Measurements from ENCODE around the gene GTPBP3. TPM values are rescaled to one million over a fixed set of nuclear protein-coding genes. Genes with fewer than 3 reads are reported as not detected.
"Not testable (repeated sequence)": the region's sequence is repeated elsewhere in the genome, so short reads cannot be mapped to it uniquely, and the experiment has no call there.

GTPBP3 gene
- total RNA-seq, 1 experiment from 2014 or later, result 35.3 TPM

DNA sequence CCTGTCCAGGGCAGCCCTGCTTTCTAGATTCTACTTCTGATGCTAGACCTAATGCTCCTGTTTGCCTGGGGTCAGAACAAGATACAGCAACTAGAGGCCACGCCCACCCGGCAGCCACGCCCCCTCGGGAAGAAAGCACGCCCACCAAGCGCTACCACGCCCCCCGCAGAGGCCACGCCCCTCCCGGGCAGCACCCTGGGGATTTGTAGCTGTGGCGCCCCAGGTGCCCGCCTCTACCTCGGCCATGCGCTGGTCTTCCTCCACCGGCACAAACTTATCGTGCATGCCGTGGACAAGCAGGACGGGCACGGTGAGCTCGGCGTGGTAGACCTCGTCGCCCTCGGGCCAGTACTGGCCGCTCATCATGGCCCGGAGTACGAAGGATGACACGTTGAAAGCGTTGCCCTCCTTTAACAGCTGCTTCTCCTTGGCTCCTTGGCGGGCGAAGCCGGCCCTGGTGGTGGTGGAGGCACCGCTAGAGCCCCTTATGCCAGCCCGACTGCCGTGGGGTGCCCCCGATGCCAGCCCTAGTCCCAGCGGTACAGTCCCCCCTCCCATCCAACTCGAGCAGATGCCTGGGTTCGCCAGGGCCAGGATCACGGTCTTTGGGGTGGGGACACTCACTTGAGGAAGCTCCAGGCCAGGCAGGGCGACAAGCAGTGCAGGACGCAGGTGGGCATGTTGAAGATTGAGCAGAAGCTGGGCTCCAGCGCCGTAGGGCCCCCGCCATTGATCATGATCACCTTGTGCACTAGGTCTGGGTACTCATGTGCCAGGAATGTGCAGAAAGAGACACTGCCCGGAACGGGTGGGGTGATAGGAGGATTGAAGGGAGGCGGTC lies 43.1 kb upstream of the GTPBP3 start:
- no peak for DNase-seq (ENCODE audit: low read depth, low spot score)
- CTCF ChIA-PET, result interaction anchor here (1.4 kb wide), 1 partner anchor 11 kb away, joined by 8 read pairs; the partner anchor contains the start of gene MRPL34
- TF ChIP-seq, protein P1, sequence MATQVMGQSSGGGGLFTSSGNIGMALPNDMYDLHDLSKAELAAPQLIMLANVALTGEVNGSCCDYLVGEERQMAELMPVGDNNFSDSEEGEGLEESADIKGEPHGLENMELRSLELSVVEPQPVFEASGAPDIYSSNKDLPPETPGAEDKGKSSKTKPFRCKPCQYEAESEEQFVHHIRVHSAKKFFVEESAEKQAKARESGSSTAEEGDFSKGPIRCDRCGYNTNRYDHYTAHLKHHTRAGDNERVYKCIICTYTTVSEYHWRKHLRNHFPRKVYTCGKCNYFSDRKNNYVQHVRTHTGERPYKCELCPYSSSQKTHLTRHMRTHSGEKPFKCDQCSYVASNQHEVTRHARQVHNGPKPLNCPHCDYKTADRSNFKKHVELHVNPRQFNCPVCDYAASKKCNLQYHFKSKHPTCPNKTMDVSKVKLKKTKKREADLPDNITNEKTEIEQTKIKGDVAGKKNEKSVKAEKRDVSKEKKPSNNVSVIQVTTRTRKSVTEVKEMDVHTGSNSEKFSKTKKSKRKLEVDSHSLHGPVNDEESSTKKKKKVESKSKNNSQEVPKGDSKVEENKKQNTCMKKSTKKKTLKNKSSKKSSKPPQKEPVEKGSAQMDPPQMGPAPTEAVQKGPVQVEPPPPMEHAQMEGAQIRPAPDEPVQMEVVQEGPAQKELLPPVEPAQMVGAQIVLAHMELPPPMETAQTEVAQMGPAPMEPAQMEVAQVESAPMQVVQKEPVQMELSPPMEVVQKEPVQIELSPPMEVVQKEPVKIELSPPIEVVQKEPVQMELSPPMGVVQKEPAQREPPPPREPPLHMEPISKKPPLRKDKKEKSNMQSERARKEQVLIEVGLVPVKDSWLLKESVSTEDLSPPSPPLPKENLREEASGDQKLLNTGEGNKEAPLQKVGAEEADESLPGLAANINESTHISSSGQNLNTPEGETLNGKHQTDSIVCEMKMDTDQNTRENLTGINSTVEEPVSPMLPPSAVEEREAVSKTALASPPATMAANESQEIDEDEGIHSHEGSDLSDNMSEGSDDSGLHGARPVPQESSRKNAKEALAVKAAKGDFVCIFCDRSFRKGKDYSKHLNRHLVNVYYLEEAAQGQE (IDR thresholded peaks at IDR 0.05; ENCODE audit: insufficient read depth in 1 of 2, low read depth in 2 of 2, low read length in 1 of 2), result no peak
- TF ChIP-seq POLR2AphosphoS5 (IDR thresholded peaks at IDR 0.05; ENCODE audit: low read depth, low read length) (no peak), TCF7L2 (IDR thresholded peaks at IDR 0.05; ENCODE audit: low read depth, low read length) (no peak), SIN3A (IDR thresholded peaks at IDR 0.05; ENCODE audit: borderline replicate concordance, insufficient read depth, low read depth, low read length) (no peak)
- TF ChIP-seq, protein P2, sequence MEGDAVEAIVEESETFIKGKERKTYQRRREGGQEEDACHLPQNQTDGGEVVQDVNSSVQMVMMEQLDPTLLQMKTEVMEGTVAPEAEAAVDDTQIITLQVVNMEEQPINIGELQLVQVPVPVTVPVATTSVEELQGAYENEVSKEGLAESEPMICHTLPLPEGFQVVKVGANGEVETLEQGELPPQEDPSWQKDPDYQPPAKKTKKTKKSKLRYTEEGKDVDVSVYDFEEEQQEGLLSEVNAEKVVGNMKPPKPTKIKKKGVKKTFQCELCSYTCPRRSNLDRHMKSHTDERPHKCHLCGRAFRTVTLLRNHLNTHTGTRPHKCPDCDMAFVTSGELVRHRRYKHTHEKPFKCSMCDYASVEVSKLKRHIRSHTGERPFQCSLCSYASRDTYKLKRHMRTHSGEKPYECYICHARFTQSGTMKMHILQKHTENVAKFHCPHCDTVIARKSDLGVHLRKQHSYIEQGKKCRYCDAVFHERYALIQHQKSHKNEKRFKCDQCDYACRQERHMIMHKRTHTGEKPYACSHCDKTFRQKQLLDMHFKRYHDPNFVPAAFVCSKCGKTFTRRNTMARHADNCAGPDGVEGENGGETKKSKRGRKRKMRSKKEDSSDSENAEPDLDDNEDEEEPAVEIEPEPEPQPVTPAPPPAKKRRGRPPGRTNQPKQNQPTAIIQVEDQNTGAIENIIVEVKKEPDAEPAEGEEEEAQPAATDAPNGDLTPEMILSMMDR (IDR thresholded peaks at IDR 0.05), result no peak
- H3K27me3 ChIP-seq (ENCODE audit: control insufficient read depth, insufficient read depth, low read length), result no peaks in the 10 kb centered on the region
- in situ Hi-C loops (cut with HindIII; ENCODE audit: low pct_unique_long_range_greater_than_20kb, low sequenced_read_pairs) (no loop called here), intact Hi-C loops (cut with micrococcal nuclease; ENCODE audit: unreplicated experiment) (no loop called here)
- POLR2A ChIA-PET, result no interaction called here
- ATAC-seq, result no peak
- no TSS peak for BruUV-seq (replicated peaks)
- peaks cover 3% of the 10 kb centered on the region; the same call in 1 of the 2 replicates for H3K4me1 ChIP-seq (ENCODE audit: control insufficient read depth, insufficient read depth, low read length)
- no peaks in the 10 kb centered on the region for H3K9me3 ChIP-seq (ENCODE audit: control insufficient read depth, insufficient read depth, low read depth, low read length)
- no peaks in the 10 kb centered on the region for H3K36me3 ChIP-seq (ENCODE audit: control insufficient read depth, insufficient read depth, low read length)
- no peak overlapping the region for H3K4me3 ChIP-seq (ENCODE audit: low read depth in 2 of 2, low read length in 2 of 2)
- no peak overlapping the region for H3K27ac ChIP-seq (ENCODE audit: low read length)

- DNase-seq (ENCODE audit: low read depth, low spot score); POLR2A ChIA-PET; ATAC-seq; H3K27me3 ChIP-seq (ENCODE audit: control insufficient read depth, insufficient read depth, low read length); H3K36me3 ChIP-seq (ENCODE audit: control insufficient read depth, insufficient read depth, low read length); H3K9me3 ChIP-seq (ENCODE audit: control insufficient read depth, insufficient read depth, low read depth, low read length); BruUV-seq (replicated peaks); H3K4me1 ChIP-seq (ENCODE audit: control insufficient read depth, insufficient read depth, low read length); CTCF ChIA-PET; in situ Hi-C loops (cut with HindIII; ENCODE audit: low pct_unique_long_range_greater_than_20kb, low sequenced_read_pairs); H3K4me3 ChIP-seq (ENCODE audit: low read depth in 2 of 2, low read length in 2 of 2); H3K27ac ChIP-seq (ENCODE audit: low read length); intact Hi-C loops (cut with micrococcal nuclease; ENCODE audit: unreplicated experiment): not testable (repeated sequence)
Observed at GRCh38 chr19:17295551-17295950, 41.8 kb upstream of the GTPBP3 start.

GRCh38 chr19:17296273-17296672 lies 41.1 kb upstream of the GTPBP3 start:
- intact Hi-C loops (cut with micrococcal nuclease; ENCODE audit: unreplicated experiment) (no loop called here), in situ Hi-C loops (cut with HindIII; ENCODE audit: low pct_unique_long_range_greater_than_20kb, low sequenced_read_pairs) (no loop called here)
- H3K4me1 ChIP-seq (ENCODE audit: control insufficient read depth, insufficient read depth, low read length), result no peaks in the 10 kb centered on the region
- no peak overlapping the region; the same call in 1 of the 2 replicates for H3K27ac ChIP-seq (ENCODE audit: low read length)
- no peaks in the 10 kb centered on the region for H3K36me3 ChIP-seq (ENCODE audit: control insufficient read depth, insufficient read depth, low read length)
- BruUV-seq (replicated peaks), result no TSS peak
- no peak for ATAC-seq
- ChIA-PET CTCF (interaction anchor here (0.7 kb wide), 1 partner anchor 9 kb away, joined by 7 read pairs; no protein-coding TSS in a partner anchor), POLR2A (no interaction called here)
- H3K4me3 ChIP-seq (ENCODE audit: low read depth in 2 of 2, low read length in 2 of 2), result no peak overlapping the region
- no peaks in the 10 kb centered on the region for H3K9me3 ChIP-seq (ENCODE audit: control insufficient read depth, insufficient read depth, low read depth, low read length)
- peak; percentile 51 for DNase-seq (ENCODE audit: low read depth, low spot score)
- H3K27me3 ChIP-seq (ENCODE audit: control insufficient read depth, insufficient read depth, low read length), result no peaks in the 10 kb centered on the region
- TF ChIP-seq, protein P1 (IDR thresholded peaks at IDR 0.05; ENCODE audit: insufficient read depth in 1 of 2, low read depth in 2 of 2, low read length in 1 of 2), result no peak
- TF ChIP-seq TCF7L2 (IDR thresholded peaks at IDR 0.05; ENCODE audit: low read depth, low read length), result no peak
- TF ChIP-seq, protein P2 (IDR thresholded peaks at IDR 0.05), result peak; percentile 29; the same call in 1 of the 2 replicates

Data from Panc1 (cell line).